GM19372 (cell line): ENCODE data around the gene IFFO2.
"Not testable (repeated sequence)": the region's sequence is repeated elsewhere in the genome, so short reads cannot be mapped to it uniquely, and the experiment has no call there.

ENCODE experiments used
- ATAC-seq: cut with Tn5 transposase; IDR thresholded peaks from one replicate; pipeline ENCODE4 v1.9.1; 2021; ENCODE audit warnings: mild to moderate bottlenecking, low read depth, moderate library complexity; ENCODE audit not compliant: unreplicated experiment

The IFFO2 gene

DNA sequence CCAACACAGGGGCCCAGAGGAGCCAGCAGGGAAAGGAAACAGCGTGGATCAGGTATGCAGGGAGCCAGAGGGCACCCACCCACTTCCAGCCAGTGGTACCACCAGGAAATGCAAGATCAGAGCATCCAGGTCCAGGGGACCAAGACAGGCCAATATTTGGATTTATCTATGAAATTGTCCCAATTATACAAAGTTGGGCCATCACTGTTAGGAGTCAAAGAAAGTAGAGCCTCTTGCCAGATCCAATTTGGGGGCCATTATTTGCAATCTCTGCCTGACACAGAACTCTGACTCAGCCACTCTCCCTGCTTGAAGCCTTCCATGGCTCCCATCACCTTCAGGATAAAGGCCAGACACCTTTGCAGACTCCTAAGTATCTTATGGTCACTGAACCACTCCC, 75.9 kb downstream of the IFFO2 start:
- no peak for ATAC-seq

DNA sequence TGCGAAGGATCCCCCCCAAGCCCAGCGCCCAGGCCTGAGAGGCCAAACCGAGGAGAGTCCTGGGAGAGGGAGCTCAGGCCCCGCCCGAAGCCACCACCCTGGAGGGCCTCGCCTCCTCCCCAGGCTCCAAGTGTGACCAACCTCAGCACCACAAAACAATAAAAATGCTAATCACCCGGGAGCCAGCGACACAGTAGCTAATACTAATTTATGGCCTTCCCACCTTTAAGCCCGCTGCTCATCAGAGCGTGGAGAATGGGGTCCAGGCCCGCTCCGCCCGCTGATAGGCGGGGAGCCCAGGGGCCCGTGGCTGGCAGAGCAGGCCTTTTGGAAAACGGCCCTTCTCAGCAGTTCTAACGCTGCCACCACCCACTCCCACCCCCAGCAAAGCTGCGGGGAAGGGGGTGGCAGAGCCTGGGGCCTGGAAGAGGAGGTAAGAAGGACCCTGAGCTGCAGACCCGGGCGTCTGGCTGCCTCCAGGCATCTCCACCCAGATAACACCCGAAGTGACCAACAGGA, 76.6 kb downstream of the IFFO2 start:
- ATAC-seq: no peak

DNA sequence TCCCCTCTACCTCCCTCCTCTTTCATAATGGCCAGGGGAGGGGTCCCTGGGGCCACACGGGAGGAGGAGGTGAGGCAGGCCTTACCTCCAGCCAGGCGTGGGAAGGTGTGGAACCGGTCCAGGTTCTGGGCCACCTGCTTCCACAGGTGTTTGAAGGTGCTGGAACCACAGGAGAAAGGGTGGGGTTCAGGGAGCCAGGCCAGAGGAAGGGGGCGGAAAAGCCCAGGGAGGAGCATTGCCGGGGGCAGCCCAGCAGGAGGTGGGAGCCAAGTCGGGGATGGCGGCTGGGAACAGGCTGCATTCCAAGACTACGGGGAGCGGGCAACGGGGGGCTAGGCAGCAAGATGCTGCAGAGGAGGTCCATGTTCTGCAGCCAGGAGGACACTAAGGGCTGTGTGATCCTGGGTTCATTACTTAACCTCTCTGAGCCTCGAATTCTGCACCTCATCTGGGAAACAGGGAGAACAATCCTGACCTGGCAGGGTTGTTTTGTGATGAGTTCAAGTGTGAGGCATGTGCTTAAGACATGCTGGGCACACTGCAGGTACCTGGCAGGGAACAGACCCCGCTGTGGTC, 77.2 kb downstream of the IFFO2 start:
- no peak for ATAC-seq

DNA sequence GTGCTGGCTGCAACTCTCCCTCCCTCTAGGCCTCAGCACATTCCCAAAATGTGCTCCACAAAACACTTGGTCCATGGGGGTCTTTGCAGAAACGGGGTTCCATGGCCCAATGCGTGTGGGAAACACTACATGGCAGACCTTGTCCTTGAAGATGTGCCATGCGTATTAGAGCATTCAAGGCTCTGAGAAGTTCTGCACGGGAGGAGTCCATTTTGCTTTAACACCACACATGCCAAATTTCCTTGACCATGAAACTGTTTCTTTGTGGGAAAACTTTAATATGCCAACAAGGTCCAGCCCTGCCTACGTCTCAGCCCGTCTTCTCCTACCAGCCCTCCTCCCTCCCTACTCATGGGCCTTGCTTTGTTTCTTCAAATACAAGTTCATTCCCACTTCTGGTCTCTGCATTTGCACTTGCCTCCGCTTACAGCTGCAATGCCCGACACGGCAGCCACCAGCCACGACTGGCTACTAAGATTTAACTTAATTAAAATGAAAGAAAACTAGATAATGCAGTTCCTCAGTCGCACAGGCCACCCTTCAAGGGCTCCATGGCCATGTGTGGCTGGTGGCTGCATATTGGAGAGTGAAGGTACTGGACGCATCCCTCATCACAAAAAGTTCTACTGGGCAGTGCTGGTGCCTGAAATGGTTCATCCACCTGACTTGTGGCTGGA, 77.8 kb downstream of the IFFO2 start:
- no peak for ATAC-seq

DNA sequence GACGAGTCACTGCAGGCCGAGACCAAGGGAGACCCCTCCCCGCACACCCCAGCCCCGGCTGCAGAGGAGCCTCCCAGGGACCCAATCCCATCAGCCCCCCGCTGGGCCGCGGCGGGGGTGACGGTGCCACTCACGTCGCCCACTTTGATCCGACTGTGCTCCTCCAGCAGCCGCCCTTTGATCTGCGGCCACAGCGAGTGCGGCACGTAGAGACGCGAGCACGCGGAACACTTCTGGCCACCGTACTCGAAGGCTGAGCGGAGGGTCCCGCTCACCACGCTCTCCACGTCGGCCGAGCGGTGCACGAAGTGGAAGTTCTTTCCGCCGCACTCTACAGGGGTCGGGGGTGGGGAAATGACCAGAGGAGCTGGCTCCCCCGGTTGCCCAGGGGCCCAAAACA, 79.2 kb downstream of the IFFO2 start:
- ATAC-seq: no peak

DNA sequence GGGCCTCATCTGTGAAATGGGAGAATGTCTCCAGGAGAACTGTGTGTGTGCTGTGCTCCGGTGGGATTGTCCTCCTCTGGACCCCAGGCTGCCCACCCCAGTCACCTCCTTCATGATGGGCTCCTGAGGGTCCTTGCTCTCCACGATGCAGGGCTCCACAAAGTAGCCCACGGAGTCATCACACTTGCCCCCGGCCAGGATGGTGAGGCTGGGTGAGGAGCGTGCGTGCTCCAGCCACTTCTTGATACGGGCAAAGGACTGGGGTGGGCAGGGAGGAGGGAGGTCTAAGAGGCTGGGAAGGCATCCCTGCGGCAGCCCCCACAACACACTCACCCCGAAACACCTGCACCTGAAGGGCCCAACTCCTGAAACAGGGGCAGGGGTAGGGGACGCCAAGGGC, 80.3 kb downstream of the IFFO2 start:
- ATAC-seq: no peak

DNA sequence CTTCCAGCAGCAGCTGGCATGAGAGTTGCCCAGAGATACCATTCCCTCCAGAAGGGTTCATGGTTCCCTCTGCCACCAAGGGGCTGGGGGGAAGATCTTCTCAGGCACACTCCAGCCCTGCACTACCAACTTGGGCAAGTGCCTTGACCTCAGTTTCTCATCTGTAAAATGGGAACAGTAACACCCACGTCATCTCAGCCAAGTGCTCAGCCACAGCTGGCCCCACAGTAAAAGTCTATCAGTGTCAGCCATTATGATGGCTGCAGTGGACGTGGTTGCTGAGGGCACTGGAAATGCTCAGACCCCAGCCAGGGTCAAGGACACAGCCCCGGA, 80.7 kb downstream of the IFFO2 start:
- ATAC-seq: no peak

DNA sequence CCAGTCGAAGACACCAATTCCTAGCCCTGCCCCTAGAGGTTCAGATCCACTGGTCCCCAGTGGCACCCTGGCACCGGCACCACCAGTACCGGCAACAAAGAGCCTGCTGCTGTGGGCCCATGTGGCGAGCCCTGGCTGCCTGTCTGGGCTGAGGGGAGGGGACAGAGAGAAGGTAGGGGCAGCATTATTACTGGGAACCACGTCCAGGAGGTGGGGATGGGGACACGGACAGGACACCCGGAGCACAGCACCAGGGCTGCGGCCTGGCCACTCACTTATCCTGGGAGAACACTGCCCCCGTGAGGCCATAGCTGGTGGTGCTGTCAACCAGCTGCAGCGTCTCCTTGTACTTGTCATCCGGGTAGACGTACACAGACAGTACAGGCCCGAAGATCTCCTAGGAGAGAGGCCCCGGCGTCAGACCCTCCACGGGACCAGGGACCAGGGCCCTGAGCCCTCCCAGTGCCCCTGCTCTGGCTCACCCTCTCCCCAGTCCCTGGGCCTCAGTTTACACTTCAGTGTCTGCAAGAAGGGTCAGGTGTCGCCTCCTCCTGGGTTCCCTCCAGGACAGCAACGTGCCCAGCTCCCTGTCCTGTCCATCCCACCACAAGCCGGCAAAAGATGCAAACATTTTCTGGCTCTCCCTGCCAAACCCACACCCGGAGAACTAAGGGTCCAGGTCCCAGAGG, 81.2 kb downstream of the IFFO2 start:
- no peak for ATAC-seq

DNA sequence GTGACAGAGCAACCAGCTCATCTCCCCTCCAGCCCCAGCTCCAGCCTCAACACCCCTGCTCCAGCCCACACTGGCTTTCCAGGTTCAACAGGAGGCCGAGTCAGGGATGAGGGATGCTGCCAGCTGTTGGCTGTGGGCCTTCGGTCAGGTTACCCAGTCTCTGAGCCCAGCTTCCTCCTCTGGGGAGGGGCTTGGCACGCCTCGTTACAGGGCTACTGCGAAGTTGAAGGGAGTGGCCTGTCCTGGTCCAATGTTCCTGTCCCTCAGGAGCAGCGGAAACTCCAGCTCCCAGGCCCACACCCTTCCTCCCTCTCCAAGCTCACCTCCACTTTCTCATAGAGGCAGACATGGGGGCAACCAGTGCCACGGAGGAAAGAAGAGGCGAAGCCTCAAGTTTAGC, 81.9 kb downstream of the IFFO2 start:
- ATAC-seq: no peak

DNA sequence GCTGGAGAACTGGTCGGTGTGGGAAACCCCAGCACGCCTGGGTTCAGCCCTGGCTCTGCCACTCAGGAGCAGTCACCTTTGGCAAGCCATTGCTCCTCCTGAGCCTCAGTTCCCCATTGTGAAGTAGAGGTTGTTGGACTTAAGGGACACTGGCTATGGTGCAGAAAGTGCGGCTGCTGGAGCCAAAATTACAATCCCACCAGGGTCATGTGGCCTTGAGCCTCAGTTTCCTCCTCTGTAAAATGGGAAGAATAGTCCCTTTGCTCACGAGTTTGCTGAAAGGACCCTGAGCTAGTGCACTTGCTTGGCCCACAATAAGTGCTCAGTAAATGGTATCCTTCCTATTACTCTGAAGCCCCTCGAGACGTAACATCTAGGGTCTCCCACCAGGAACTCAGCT, 82.4 kb downstream of the IFFO2 start:
- no peak for ATAC-seq

DNA sequence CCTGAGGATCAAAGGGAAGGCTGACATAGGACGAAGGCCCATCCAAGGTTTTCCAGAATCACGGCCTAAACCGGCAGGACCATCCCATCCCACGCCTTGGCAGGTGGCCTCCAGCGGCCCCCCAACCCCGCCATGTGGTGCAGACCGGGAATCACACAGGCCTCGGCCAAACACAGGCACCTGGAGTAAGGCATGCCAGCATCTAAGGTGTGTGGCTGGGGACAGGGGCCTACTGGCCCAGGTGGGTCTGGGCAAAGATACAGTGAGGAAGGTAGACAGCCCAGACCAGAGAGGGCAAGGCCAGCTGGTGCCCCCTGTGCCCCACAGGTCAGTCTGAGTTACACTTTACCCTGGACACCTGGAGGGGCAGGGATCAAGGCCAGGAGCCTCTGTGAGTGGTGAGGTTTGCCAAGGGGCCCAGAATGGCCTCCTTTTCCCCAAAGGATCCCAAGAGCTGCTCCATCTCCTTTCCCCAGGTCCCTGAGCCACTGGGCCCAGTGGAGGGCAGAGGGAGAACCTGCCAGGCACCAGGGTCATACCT, 84.3 kb downstream of the IFFO2 start:
- ATAC-seq: no peak

DNA sequence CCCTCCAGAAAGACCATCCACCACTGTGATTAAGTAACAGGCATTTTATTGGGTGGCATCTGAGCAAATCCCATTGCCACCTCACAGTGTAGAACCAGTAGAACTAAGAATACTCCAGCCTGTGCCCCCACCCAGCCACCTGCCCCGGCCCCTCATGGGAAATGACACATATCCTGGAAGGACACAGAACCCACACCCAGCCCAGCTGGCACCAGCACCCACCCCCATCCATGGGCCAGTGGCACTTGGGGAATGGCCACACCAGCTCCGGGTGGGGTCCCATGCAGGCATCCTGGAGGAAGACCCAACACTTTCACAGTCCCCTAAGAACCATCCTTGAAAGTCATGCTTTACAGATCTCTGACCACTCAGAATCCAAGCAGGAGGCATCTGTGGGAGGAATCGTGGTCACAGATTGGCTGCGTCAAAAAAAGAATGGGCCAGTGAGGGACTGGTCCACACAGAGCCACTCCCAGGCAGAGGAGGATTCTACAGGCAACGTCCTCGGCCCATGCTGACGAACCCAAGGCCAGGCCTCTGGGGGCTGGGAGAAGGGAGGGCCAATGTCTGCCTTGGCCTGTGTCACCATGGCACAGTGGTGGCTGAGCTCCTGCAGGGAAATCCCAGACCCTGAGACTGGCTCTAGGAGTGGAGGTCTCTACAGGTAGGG, 84.9 kb downstream of the IFFO2 start:
- no peak for ATAC-seq

DNA sequence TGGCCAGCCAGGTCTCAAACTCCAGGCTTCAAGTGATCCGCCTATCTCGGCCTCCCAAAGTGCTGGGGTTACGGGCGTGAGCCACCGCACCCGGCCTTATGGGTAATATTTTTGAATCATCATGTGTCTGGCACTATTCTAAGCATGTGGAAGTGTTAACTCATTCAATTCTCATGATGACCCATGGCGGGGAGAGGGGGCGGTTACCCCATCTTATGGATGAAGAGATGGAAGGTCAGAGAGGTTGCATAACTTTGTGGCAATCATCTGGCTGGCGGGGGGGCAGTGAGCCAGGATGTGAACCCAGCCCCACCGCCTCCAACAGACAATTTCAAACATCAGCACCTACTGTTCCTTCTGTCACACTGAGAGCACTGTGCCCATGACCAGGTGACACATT, 85.5 kb downstream of the IFFO2 start:
- ATAC-seq: no peak

DNA sequence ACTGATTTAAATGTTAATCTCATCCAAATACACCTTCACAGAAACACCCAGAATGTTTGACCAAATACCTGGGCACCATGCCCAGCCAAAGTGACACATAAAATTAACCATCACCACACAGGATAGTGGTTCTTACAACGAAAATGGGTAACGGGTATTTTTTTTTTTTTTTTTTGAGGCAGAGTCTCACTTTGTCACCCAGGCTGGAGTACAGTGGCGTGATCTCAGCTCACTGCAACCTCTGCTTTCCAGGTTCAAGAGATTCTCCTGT, 85.9 kb downstream of the IFFO2 start:
- ATAC-seq: not testable (repeated sequence)

DNA sequence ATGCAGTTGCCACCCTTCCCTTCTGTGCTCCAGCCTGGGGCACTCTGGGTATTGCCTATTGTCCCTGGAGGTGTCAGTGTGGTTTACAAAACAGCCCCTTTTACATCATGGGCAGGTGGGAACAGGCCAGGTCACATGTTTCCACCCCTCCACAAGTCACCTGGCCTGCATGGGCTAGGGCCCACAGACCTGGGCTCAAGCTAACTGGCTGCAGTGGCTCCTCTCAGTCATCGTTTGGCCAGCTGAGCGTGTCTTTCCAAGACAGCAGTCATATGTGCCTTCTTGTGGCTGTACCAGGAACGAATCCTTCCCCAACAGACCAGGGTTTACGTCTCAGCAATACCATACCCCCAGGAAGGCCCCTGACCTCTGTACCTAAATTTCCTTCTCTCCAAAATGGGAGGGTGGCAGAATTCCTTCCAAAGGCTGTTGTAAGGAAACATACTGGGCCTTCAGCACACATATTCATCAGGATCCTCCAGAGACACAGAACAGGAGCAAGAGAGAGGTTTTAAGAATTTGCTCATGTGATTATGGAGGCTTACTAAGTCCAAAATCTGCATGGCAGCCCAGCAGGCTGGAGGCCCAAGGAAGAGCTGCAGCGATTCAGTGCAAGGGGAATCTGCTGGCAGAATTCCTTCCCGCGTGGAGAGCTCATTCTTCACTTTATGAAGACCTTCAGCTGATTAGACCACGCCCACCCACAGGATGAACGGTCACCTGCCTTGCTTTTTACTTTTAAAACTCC, 86.5 kb downstream of the IFFO2 start:
- no peak for ATAC-seq

DNA sequence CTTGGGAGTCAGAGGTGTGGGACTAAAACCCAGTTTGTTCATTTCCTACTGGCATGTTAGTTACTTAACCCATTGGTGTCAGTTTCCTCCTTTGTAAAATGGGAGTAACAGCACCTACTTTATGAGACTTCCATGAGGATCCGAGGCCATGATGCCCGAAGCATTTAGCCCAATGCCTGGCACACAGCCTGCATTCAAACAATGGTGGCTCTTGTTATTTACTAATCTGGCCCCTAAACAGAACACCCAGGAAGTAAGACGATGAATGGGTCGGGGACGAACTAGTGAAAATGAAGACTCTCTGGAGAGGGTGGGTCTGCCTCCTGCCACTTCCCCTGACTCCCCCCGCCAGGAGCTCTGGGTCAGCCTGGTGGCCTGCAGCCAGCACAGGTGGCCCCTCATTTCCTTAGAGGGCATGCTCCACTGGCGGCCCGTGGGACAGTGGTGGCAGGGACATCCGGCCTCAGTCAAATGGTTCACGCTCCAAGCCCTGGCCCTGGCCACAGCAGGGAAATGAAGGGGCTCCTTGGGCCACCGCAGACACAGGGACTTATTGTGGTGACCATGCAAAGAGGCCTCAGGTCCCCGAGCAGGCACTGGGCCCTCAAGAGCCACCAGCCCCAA, 87.6 kb downstream of the IFFO2 start:
- no peak for ATAC-seq

DNA sequence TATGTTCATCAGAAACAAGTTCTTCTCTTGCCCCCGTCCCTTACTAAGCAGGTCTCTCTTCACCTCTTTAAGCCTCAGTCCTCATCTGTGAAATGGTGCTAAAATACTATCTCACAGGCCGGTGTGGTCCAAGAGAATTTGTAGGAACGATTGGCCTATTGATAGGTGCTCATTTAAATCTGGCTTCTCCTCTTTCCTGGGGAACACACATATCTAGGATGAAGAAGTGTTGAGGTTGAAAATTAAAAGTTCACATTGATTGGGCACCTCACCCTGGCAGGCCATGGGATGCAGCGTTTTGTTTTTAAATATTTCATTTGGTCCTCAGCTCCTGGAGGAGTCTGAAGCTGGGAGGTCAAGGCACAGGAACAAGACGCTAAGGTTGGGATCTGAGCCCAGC, 88.1 kb downstream of the IFFO2 start:
- ATAC-seq: no peak

DNA sequence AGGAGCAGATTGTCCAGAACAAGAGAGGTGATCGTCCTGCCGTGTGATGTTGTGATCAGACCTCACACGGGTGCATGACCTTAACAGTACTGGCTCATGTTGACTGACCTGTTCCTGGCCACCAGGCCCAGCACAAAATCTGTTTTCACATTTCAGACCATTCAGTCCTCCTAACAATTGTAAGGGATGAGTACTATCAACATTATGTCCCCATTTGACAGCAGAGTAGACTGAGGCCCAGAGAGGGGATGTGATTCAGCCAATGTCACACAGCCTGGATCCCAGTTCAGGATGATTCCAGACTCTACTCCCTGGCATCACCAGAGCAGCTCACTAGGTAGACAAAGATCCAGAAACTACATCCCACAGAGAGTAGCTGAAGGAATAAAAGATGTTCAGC, 89.6 kb downstream of the IFFO2 start:
- no peak for ATAC-seq

DNA sequence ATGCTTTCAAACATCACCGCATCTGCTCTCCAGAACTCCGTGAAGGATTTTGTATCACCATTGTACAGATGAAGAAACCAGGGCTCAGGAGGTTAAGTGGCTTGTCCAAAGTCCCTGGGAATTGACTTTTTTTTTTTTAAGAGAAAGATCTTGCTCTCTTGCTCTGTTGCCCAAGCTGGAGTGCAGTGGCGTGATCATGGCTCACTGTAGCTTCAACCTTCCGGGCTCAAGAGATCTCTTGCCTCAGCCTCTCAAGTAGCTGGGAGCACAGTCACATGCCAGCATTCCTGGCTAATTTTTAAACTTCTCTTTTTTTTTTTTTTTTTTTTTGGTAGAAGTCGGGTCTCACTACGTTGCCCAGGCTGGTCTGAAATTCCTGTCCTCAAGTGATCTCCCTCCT, 90.2 kb downstream of the IFFO2 start:
- ATAC-seq: no peak

DNA sequence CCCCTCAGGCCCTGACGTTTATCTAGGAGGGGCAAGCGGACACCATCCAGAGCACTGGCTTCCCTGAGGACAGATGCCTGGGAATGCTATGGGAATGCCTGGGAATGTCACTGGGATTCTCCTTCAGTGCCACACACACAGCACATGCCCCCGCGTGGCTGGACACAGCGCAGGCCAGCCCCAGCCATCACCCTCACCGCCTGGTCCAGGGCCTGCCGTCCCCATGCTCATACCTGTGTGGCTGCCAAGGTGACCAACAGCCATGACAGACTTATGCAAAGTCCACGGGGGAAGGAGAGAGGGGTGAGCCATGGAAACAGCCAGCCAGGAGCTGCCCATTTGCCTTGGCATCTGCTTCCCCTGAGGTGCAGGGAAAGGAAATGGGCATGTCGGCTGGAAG, 91.3 kb downstream of the IFFO2 start:
- ATAC-seq: no peak
